ENCODE results near the gene ZNF774. TPM values are rescaled to one million over a fixed set of nuclear protein-coding genes. Genes with fewer than 3 reads are reported as not detected.

Gene ZNF774
- total and polyA plus RNA-seq, 2 of the 13 experiments (the other 11 are each of a cell fraction or from before 2014, with no cell fraction given) = 0.59 to 1.4 TPM

DNA sequence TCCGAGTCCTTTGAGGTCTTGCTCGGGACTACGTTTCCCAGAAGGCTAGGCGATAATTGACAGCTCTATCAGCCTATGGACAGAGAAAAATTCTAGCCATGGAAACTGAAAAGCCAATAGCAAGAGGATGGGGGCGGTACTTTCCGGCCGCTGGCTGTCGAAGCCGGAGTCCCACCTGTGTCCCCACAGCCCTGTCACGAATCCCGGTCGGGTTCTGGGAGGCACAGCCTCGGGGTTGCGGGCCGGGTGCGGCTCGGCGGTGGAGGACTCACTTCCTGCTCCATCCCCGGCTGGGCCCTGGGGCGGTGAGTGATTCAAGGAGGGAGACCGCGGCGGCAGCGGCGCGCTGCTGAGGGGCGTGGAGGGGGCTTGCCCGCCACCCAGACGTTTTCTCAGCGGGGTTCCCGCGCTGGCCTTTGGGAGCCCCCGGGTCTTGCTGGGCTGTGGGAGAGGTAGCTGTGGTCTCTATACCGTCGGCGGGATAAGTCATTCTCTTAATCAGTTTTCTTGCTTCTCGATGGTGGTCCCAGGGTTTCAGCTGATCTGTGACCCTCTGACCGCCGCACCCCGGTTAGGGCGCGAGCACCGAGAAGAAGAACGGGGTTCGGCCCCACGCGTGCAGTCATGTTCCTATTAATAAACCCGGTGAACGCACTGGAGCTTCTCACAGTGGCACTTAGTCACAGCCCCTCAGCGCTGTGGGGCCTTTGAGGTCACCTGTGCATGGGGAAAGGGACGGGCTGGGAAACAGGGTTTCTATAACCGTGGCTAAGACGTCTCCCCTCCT lies at the start of gene ZNF774 (continued):
- TF ChIP-seq ZNF572 (CRISPR knock-in tag; IDR thresholded peaks at IDR 0.05) (no peak), RAD51 (IDR thresholded peaks at IDR 0.05; ENCODE audit: borderline replicate concordance) (no peak), ZNF660 (CRISPR knock-in tag; IDR thresholded peaks at IDR 0.05; ENCODE audit: borderline replicate concordance, low read depth) (no peak), ZNF501 (CRISPR knock-in tag; IDR thresholded peaks at IDR 0.05) (peak; percentile 34; the same call in 1 of the 2 replicates), ZNF10 (CRISPR knock-in tag; IDR thresholded peaks at IDR 0.05; ENCODE audit: borderline replicate concordance, low read depth) (no peak), SRSF1 (optimal IDR thresholded peaks at IDR 0.05; ENCODE audit: low read depth, low read length) (no peak), MATR3 (CRISPR knock-in tag; IDR thresholded peaks at IDR 0.05) (no peak), SMARCC2 (IDR thresholded peaks at IDR 0.05) (no peak), ZNF121 (CRISPR knock-in tag; IDR thresholded peaks at IDR 0.05) (no peak), ZSCAN31 (CRISPR knock-in tag; IDR thresholded peaks at IDR 0.05; ENCODE audit: low read depth) (no peak), ZNF558 (CRISPR knock-in tag; IDR thresholded peaks at IDR 0.05; ENCODE audit: borderline replicate concordance) (no peak; the same call in 1 of the 2 replicates), ZBTB42 (CRISPR knock-in tag; IDR thresholded peaks at IDR 0.05) (no peak), GTF2F1 (IDR thresholded peaks at IDR 0.05; ENCODE audit: low read length) (no peak), SRY (CRISPR knock-in tag; IDR thresholded peaks at IDR 0.05) (no peak), FOXA3 (CRISPR knock-in tag; IDR thresholded peaks at IDR 0.05) (no peak; the same call in 1 of the 2 replicates), MIER2 (CRISPR knock-in tag; IDR thresholded peaks at IDR 0.05) (no peak), TAF15 (IDR thresholded peaks at IDR 0.05; ENCODE audit: low read depth, low read length, poor library complexity, severe bottlenecking) (no peak), MED13 (CRISPR knock-in tag; IDR thresholded peaks at IDR 0.05) (no peak), ZNF766 (CRISPR knock-in tag; IDR thresholded peaks at IDR 0.05; ENCODE audit: borderline replicate concordance) (no peak)
- TF ChIP-seq, protein P1, sequence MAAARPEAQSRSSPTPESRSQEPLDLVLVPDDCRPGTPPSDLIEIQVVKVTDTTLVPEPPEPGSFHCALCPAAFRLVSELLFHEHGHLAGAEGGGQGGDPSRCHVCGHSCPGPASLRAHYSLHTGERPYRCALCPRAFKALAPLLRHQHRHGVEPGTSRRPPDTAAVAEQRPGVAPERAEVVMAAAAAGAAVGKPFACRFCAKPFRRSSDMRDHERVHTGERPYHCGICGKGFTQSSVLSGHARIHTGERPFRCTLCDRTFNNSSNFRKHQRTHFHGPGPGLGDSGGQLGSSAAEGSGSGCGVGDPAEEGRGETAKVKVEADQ (CRISPR knock-in tag; IDR thresholded peaks at IDR 0.05; ENCODE audit: borderline replicate concordance) = no peak
- TF ChIP-seq, protein P2, sequence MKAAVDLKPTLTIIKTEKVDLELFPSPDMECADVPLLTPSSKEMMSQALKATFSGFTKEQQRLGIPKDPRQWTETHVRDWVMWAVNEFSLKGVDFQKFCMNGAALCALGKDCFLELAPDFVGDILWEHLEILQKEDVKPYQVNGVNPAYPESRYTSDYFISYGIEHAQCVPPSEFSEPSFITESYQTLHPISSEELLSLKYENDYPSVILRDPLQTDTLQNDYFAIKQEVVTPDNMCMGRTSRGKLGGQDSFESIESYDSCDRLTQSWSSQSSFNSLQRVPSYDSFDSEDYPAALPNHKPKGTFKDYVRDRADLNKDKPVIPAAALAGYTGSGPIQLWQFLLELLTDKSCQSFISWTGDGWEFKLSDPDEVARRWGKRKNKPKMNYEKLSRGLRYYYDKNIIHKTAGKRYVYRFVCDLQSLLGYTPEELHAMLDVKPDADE (CRISPR knock-in tag; IDR thresholded peaks at IDR 0.05) = no peak
- TF ChIP-seq, protein P3, sequence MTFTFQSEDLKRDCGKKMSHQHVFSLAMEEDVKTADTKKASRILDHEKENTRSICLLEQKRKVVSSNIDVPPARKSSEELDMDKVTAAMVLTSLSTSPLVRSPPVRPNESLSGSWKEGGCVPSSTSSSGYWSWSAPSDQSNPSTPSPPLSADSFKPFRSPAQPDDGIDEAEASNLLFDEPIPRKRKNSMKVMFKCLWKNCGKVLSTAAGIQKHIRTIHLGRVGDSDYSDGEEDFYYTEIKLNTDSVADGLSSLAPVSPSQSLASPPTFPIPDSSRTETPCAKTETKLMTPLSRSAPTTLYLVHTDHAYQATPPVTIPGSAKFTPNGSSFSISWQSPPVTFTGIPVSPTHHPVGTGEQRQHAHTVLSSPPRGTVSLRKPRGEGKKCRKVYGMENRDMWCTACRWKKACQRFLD (CRISPR knock-in tag; IDR thresholded peaks at IDR 0.05; ENCODE audit: borderline replicate concordance) = no peak
- TF ChIP-seq, protein P4, sequence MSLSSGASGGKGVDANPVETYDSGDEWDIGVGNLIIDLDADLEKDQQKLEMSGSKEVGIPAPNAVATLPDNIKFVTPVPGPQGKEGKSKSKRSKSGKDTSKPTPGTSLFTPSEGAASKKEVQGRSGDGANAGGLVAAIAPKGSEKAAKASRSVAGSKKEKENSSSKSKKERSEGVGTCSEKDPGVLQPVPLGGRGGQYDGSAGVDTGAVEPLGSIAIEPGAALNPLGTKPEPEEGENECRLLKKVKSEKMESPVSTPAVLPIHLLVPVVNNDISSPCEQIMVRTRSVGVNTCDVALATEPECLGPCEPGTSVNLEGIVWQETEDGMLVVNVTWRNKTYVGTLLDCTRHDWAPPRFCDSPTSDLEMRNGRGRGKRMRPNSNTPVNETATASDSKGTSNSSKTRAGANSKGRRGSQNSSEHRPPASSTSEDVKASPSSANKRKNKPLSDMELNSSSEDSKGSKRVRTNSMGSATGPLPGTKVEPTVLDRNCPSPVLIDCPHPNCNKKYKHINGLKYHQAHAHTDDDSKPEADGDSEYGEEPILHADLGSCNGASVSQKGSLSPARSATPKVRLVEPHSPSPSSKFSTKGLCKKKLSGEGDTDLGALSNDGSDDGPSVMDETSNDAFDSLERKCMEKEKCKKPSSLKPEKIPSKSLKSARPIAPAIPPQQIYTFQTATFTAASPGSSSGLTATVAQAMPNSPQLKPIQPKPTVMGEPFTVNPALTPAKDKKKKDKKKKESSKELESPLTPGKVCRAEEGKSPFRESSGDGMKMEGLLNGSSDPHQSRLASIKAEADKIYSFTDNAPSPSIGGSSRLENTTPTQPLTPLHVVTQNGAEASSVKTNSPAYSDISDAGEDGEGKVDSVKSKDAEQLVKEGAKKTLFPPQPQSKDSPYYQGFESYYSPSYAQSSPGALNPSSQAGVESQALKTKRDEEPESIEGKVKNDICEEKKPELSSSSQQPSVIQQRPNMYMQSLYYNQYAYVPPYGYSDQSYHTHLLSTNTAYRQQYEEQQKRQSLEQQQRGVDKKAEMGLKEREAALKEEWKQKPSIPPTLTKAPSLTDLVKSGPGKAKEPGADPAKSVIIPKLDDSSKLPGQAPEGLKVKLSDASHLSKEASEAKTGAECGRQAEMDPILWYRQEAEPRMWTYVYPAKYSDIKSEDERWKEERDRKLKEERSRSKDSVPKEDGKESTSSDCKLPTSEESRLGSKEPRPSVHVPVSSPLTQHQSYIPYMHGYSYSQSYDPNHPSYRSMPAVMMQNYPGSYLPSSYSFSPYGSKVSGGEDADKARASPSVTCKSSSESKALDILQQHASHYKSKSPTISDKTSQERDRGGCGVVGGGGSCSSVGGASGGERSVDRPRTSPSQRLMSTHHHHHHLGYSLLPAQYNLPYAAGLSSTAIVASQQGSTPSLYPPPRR (CRISPR knock-in tag; IDR thresholded peaks at IDR 0.05; ENCODE audit: borderline replicate concordance) = no peak
